Panc1 (cell line): Measurements from ENCODE around the gene PHLDA3. TPM values are rescaled to one million over a fixed set of nuclear protein-coding genes. Genes with fewer than 3 reads are reported as not detected.

Experiments
- ATAC-seq: fragments of 200-7000 bp; cut with Tn5 transposase; 2 replicates; pipeline ENCODE4 v1.9.1; 2020; ENCODE audit warnings: mild to moderate bottlenecking, moderate library complexity
- BruUV-seq: library from RNA; stranded (reverse); fragments of 400-500 nt; replicated peaks from 2 replicates; lab custom pipeline; 2021; lab: Mats Ljungman, UMichigan
- CTCF ChIA-PET: fragments of 300-600 bp; sonication (Branson Sonifier 250); formaldehyde crosslinking; loops from one replicate; lab custom pipeline; 2022; ENCODE audit warnings: antibody characterized with exemption; lab: Charles Lee
- POLR2A ChIA-PET: fragments of 300-600 bp; sonication (Branson Sonifier 250); formaldehyde crosslinking; loops from one replicate; lab custom pipeline; 2022; ENCODE audit warnings: antibody characterized with exemption; lab: Charles Lee
- DNase-seq: peaks from one replicate; pipeline ENCODE4 v3.0.0-alpha.2; 2010; ENCODE audit warnings: low read depth, low spot score
- H3K27ac ChIP-seq: 2 replicates; pipeline ENCODE4 v1.5.1; 2011; ENCODE audit warnings: mild to moderate bottlenecking, low read length, inconsistent platforms
- H3K27me3 ChIP-seq: fragments of 200-500 bp; sonication (Bioruptor generic); 2 replicates; pipeline ENCODE4 v1.6.0; 2014; ENCODE audit warnings: low read length, inconsistent platforms; ENCODE audit not compliant: control insufficient read depth, insufficient read depth
- H3K36me3 ChIP-seq: fragments of 200-500 bp; sonication (Bioruptor generic); 2 replicates; pipeline ENCODE4 v1.5.1; 2014; ENCODE audit warnings: inconsistent platforms, mild to moderate bottlenecking, low read length, moderate library complexity; ENCODE audit not compliant: control insufficient read depth, insufficient read depth
- H3K4me1 ChIP-seq: 2 replicates; pipeline ENCODE4 v1.5.1; 2011; ENCODE audit warnings: inconsistent platforms, mild to moderate bottlenecking, low read length, moderate library complexity; ENCODE audit not compliant: control insufficient read depth, insufficient read depth
- H3K4me3 ChIP-seq, 2 experiments: 2 replicates each; pipeline ENCODE4 v1.5.1; 2011 to 2012; ENCODE audit warnings: low read depth in 2 of 2, low read length in 2 of 2, mild to moderate bottlenecking in 2 of 2, inconsistent platforms in 1 of 2, moderate library complexity in 1 of 2
- H3K9me3 ChIP-seq: fragments of 200-500 bp; sonication (Bioruptor generic); 2 replicates; pipeline ENCODE4 v1.5.1; 2014; ENCODE audit warnings: low read depth, mild to moderate bottlenecking, inconsistent platforms, low read length, moderate library complexity; ENCODE audit not compliant: control insufficient read depth, insufficient read depth
- POLR2AphosphoS5 ChIP-seq: IDR thresholded peaks from 2 replicates; pipeline ENCODE4 v1.6.1; 2012; ENCODE audit warnings: mild to moderate bottlenecking, low read depth, low read length, moderate library complexity
- SIN3A ChIP-seq: IDR thresholded peaks from 2 replicates; pipeline ENCODE4 v1.6.1; 2012; ENCODE audit warnings: low read depth, mild to moderate bottlenecking, low read length, moderate library complexity, borderline replicate concordance; ENCODE audit not compliant: insufficient read depth
- TCF7L2 ChIP-seq: IDR thresholded peaks from 2 replicates; pipeline ENCODE4 v1.6.1; 2011; ENCODE audit warnings: mild to moderate bottlenecking, low read depth, low read length, inconsistent platforms
- in situ Hi-C: cut with HindIII; loops from 2 replicates; pipeline ENCODE4 v1.10.0; 2016; ENCODE audit warnings: low sequenced_read_pairs, low pct_unique_long_range_greater_than_20kb
- intact Hi-C: fragments of 100-400 bp; cut with micrococcal nuclease; formaldehyde crosslinking; loops from one replicate; pipeline ENCODE4 v1.10.0; 2022; ENCODE audit not compliant: unreplicated experiment
- total RNA-seq: library from RNA; stranded (reverse); gene quantifications from one replicate; pipeline ENCODE4 v1.2.1, GENCODE V29; 2021; ENCODE audit not compliant: unreplicated experiment
- TF ChIP-seq, protein P1 (sequence below): fragments of 450-650 bp; IDR thresholded peaks from 2 replicates; pipeline ENCODE4 v1.5.1; 2017; ENCODE audit warnings: mild to moderate bottlenecking
- TF ChIP-seq, protein P2 (sequence below), 2 experiments: IDR thresholded peaks; 2 replicates each; pipeline ENCODE4 v1.6.1; 2011 to 2012; ENCODE audit warnings: low read depth in 2 of 2, control low read depth in 1 of 2, low read length in 1 of 2, mild to moderate bottlenecking in 1 of 2, moderate library complexity in 1 of 2; ENCODE audit not compliant: insufficient read depth in 1 of 2

The PHLDA3 gene
- total RNA-seq, 1 experiment from 2014 or later: 12.3 TPM

DNA sequence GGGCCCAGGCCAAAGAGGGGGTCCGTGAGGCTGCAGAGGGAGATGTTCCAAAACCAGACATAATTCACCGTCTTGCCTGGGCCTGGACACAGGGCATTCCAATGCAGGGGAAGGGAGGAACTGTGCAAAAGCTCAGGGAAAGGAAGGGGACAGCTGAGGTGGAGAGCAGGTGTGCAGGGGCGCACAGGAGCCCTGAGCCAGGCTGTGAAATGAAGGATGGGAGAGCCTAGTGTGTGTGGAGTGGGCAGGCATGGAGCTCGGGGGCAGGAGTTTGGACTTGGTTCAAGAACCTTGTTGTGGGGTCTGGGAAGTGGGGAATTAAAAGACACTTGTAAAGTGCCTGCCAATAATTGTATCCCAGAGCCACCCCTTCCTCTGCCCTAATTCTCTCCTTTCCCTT, 49.7 kb downstream of the PHLDA3 start:
- Histone ChIP-seq H3K4me3 (no peak overlapping the region), H3K4me1 (no peaks in the 10 kb centered on the region), H3K9me3 (no peaks in the 10 kb centered on the region), H3K27ac (no peak overlapping the region), H3K36me3 (no peaks in the 10 kb centered on the region), H3K27me3 (peaks cover 4% of the 10 kb centered on the region)
- ATAC-seq (no peak), DNase-seq (no peak)
- no TSS peak for BruUV-seq
- intact Hi-C loops (no loop called here), in situ Hi-C loops (no loop called here)
- POLR2A ChIA-PET: no interaction called here
- CTCF ChIA-PET: no interaction called here
- TF ChIP-seq SIN3A: no peak
- TF ChIP-seq POLR2AphosphoS5: no peak
- TF ChIP-seq, protein P1, sequence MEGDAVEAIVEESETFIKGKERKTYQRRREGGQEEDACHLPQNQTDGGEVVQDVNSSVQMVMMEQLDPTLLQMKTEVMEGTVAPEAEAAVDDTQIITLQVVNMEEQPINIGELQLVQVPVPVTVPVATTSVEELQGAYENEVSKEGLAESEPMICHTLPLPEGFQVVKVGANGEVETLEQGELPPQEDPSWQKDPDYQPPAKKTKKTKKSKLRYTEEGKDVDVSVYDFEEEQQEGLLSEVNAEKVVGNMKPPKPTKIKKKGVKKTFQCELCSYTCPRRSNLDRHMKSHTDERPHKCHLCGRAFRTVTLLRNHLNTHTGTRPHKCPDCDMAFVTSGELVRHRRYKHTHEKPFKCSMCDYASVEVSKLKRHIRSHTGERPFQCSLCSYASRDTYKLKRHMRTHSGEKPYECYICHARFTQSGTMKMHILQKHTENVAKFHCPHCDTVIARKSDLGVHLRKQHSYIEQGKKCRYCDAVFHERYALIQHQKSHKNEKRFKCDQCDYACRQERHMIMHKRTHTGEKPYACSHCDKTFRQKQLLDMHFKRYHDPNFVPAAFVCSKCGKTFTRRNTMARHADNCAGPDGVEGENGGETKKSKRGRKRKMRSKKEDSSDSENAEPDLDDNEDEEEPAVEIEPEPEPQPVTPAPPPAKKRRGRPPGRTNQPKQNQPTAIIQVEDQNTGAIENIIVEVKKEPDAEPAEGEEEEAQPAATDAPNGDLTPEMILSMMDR: no peak
- no peak for TF ChIP-seq TCF7L2
- TF ChIP-seq, protein P2, sequence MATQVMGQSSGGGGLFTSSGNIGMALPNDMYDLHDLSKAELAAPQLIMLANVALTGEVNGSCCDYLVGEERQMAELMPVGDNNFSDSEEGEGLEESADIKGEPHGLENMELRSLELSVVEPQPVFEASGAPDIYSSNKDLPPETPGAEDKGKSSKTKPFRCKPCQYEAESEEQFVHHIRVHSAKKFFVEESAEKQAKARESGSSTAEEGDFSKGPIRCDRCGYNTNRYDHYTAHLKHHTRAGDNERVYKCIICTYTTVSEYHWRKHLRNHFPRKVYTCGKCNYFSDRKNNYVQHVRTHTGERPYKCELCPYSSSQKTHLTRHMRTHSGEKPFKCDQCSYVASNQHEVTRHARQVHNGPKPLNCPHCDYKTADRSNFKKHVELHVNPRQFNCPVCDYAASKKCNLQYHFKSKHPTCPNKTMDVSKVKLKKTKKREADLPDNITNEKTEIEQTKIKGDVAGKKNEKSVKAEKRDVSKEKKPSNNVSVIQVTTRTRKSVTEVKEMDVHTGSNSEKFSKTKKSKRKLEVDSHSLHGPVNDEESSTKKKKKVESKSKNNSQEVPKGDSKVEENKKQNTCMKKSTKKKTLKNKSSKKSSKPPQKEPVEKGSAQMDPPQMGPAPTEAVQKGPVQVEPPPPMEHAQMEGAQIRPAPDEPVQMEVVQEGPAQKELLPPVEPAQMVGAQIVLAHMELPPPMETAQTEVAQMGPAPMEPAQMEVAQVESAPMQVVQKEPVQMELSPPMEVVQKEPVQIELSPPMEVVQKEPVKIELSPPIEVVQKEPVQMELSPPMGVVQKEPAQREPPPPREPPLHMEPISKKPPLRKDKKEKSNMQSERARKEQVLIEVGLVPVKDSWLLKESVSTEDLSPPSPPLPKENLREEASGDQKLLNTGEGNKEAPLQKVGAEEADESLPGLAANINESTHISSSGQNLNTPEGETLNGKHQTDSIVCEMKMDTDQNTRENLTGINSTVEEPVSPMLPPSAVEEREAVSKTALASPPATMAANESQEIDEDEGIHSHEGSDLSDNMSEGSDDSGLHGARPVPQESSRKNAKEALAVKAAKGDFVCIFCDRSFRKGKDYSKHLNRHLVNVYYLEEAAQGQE (IDR thresholded peaks at IDR 0.05; ENCODE audit: insufficient read depth in 1 of 2, low read depth in 2 of 2, low read length in 1 of 2): no peak

DNA sequence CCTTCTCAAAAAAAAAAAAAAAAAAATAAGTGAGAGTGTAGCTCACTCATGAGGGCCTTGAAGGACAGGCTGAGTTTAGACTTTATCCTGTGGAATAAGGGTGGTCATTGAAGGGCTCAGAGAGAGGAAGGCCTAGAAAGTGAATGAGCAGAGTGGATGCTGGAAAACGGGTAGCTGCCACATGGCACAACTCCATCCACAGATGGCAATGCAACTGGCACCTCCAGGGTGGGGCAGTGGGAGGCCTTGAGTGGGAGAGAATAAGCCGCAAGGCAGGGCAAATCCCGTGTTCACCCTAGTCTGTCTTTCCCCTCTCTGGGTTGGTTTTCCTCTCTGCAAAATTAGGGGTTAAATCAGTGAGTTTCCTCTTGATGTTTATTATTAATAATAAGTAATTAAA, 50.5 kb downstream of the PHLDA3 start:
- no peak for DNase-seq
- Histone ChIP-seq H3K4me1 (no peaks in the 10 kb centered on the region), H3K27me3 (peaks cover 4% of the 10 kb centered on the region), H3K9me3 (no peaks in the 10 kb centered on the region), H3K4me3 (no peak overlapping the region), H3K27ac (no peak overlapping the region), H3K36me3 (no peaks in the 10 kb centered on the region)
- in situ Hi-C loops (no loop called here), intact Hi-C loops (no loop called here)
- no TSS peak for BruUV-seq
- TF ChIP-seq SIN3A: no peak
- TF ChIP-seq, protein P1: no peak
- TF ChIP-seq, protein P2 (IDR thresholded peaks at IDR 0.05; ENCODE audit: insufficient read depth in 1 of 2, low read depth in 2 of 2, low read length in 1 of 2): no peak
- TF ChIP-seq POLR2AphosphoS5: no peak
- no peak for TF ChIP-seq TCF7L2
- ChIA-PET POLR2A (interaction anchor here (0.6 kb wide), 2 partner anchors 28 to 226 kb away, joined by 4 to 11 read pairs; no protein-coding TSS in a partner anchor), CTCF (interaction anchor here (0.7 kb wide), 2 partner anchors 9 to 291 kb away, joined by 8 to 16 read pairs; no protein-coding TSS in a partner anchor)
- ATAC-seq: no peak
